ENCODE results near the gene KRT77.

DNA sequence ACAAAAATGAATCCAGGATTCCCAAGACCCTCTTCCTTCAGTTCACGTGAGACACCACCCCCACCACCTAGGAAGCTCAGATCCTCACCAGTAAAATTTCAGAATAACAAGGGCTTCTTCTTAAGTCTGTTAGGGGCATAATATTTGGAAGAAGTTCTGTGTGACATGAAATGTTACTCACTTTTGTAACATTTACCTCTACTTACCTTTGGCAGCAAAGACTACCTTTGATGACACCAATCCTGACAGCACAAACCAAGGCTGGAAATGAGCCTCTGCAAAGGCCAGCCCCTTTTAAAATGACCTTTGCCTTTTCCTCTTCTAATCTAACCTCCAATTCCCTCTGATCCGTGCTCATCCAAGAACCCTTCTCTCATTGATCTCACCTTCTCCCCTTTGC, 19.4 kb upstream of the KRT77 start:
- TF ChIP-seq, protein P1, sequence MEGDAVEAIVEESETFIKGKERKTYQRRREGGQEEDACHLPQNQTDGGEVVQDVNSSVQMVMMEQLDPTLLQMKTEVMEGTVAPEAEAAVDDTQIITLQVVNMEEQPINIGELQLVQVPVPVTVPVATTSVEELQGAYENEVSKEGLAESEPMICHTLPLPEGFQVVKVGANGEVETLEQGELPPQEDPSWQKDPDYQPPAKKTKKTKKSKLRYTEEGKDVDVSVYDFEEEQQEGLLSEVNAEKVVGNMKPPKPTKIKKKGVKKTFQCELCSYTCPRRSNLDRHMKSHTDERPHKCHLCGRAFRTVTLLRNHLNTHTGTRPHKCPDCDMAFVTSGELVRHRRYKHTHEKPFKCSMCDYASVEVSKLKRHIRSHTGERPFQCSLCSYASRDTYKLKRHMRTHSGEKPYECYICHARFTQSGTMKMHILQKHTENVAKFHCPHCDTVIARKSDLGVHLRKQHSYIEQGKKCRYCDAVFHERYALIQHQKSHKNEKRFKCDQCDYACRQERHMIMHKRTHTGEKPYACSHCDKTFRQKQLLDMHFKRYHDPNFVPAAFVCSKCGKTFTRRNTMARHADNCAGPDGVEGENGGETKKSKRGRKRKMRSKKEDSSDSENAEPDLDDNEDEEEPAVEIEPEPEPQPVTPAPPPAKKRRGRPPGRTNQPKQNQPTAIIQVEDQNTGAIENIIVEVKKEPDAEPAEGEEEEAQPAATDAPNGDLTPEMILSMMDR (IDR thresholded peaks at IDR 0.05; ENCODE audit: low read length): no peak
- TF ChIP-seq EZH2 (optimal IDR thresholded peaks at IDR 0.05; ENCODE audit: low read depth, low read length): no peak
